IPS DF 4.7 (cell line): ENCODE data around the gene TAF11L14.

Experiments
- DNase-seq: peaks from one replicate; pipeline ENCODE4 v3.0.0-alpha.2; 2013; ENCODE audit warnings: low spot score; ENCODE audit errors: extremely low read depth

TAF11L14 gene

DNA sequence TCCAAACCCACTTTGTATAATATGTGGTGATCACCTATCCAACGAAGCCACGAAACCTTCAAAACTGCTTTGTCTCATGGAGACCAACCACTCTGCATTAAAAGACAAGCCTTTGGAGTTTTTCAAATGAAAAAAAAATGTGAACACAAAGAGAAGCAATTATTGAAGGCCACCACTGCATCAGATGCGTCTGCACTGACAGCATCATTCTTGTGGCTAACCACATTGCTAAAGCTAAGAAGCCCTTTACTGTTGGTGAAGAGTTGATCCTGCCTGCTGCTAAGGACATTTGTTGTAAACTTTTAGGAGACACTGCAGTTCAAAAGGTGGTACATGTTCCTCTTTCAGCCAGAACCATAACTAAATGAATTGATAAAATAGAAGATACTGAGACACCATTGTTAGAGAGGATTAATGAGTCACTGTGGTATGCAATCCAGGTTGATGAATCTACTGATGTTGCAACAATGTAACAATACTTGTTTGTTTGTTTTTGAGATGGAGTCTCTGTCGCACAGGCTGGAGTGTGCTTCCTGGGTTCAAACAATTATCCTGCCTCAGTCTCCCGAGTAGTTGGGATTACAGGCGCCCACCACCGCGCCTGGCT is 45.4 kb downstream of the TAF11L14 start:
- DNase-seq, result no peak

DNA sequence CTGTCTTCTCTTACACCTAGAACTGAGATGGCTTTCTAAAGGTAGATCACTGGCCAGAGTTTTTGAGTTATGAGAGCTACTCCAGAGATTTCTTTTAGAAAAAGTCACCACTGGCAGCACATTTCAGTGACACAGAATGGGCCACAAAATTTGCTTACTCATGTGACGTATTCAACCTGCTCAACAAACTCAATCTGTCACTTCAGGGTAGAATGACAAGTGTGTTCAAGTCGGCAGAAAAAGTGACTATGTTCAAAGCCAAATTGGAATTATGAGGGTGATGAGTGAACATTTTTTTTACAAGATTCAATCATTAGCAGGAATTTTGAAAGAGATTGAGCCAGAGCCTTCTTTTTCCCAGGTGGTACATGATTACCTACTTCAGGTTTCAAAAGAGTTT is 46.5 kb downstream of the TAF11L14 start:
- no peak for DNase-seq
